Measurements from ENCODE around the gene SERPINB7. TPM values are rescaled to one million over a fixed set of nuclear protein-coding genes. Genes with fewer than 3 reads are reported as not detected.

SERPINB7 gene
- total RNA-seq, 1 donor, result not detected

DNA sequence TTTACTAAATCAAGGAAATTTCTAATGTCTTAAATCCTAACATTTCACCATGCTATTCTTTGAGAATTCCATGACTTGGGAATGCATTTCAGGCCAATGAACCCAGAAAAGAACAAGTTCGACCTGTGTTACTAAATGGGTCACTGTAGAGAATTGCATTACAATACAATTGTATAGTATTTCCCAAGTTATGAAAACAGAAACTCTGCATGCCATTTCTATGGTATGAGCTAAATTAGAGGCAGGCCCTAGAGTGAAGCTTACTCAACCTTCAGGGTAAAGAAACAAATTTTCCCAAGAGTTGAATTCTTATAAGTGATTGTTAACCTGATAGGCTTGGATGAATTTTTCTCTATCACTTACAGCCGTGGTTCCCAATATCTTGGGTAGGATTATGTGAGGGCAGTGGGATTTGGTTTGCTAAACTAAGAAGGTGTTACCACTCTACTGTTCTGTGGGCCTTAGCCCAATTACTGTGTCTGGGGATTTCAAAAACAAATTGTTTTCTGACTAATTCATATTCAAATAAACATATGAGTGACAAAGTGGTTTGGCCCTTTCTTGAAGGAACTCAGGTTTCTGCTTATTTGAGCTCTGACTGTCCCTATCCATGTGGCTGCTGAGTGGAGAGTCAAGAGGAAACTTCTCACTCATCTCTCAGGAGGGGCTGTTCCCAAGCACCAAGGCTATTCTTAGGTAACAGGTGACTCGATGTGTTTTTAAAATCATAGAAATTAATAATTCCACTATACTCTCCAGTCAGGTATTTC, 11.2 kb upstream of the SERPINB7 start:
- no peaks in the 10 kb centered on the region for H3K4me1 ChIP-seq (ENCODE audit: insufficient read depth, low read length)
- H3K27me3 ChIP-seq (ENCODE audit: insufficient read depth, low read length), result no peaks in the 10 kb centered on the region
- no peaks in the 10 kb centered on the region for H3K9me3 ChIP-seq (ENCODE audit: low read depth, low read length)
- no peak overlapping the region for H3K4me3 ChIP-seq (ENCODE audit: low read length)

DNA sequence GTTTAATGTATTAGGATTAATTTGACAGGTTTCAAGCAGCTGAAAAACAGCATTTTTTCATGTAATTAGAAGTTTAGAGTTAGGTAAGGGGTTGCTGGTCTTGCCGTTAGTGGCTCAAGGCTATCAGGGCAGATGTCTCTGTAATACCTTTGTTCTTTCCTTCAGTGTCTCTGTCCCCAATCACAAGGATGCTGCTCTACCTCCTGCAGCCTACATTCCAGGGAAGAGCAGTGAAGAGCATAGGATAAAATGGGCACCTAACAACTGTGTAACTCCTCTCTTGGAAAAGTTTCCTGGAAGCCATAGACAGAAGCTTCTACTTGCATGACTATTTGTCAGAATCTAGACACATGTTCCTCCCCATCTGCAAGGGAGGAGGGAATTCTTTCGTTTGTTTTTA, 9.4 kb upstream of the SERPINB7 start:
- Histone ChIP-seq H3K27me3 (ENCODE audit: insufficient read depth, low read length) (no peaks in the 10 kb centered on the region), H3K4me1 (ENCODE audit: insufficient read depth, low read length) (no peaks in the 10 kb centered on the region), H3K4me3 (ENCODE audit: low read length) (no peak overlapping the region), H3K9me3 (ENCODE audit: low read depth, low read length) (no peaks in the 10 kb centered on the region)

DNA sequence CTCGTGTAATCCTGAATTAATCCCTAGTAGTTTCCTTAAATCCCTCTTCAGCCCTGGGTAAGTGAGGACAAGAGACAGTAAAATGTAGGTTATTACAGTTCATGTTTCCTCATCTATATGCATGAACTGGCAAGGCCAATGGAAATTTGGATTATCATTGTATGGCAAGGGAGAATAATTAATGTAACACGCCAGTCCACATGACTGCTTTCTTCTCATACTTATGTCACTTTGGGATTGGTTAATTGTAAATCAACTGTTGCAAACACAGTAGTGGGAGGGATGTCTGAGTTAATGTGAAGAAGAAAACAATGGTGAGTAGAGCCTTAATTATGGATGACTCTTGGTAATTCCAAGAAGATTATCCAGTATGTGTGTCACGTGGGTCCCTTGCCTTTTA, 1.7 kb upstream of the SERPINB7 start:
- H3K9me3 ChIP-seq (ENCODE audit: low read depth, low read length), result no peaks in the 10 kb centered on the region
- no peak overlapping the region for H3K4me3 ChIP-seq (ENCODE audit: low read length)
- peaks cover 4% of the 10 kb centered on the region for H3K27me3 ChIP-seq (ENCODE audit: insufficient read depth, low read length)
- no peaks in the 10 kb centered on the region for H3K4me1 ChIP-seq (ENCODE audit: insufficient read depth, low read length)

DNA sequence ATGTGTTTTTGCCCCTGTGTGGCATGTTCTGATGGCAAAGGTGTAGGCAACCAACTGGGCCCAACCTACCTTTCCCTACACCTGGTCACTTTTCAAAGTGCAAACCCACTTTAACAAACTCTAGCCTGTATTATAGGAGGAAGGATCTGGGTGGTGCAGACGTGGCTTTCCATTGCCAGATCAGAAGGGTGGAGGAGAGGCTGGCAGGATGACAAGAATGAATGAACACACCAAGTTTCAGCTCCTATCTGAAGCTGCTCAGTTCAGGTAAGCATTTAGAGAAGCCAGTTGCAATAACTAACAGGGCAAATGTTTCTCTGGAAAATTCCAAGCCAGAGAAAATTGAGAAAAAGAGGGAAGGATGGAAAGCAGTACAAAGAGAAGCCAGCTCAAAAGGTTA, 707 bp upstream of the SERPINB7 start:
- no peak overlapping the region for H3K4me3 ChIP-seq (ENCODE audit: low read length)
- H3K9me3 ChIP-seq (ENCODE audit: low read depth, low read length), result no peaks in the 10 kb centered on the region
- peaks cover 4% of the 10 kb centered on the region for H3K27me3 ChIP-seq (ENCODE audit: insufficient read depth, low read length)
- H3K4me1 ChIP-seq (ENCODE audit: insufficient read depth, low read length), result no peaks in the 10 kb centered on the region

DNA sequence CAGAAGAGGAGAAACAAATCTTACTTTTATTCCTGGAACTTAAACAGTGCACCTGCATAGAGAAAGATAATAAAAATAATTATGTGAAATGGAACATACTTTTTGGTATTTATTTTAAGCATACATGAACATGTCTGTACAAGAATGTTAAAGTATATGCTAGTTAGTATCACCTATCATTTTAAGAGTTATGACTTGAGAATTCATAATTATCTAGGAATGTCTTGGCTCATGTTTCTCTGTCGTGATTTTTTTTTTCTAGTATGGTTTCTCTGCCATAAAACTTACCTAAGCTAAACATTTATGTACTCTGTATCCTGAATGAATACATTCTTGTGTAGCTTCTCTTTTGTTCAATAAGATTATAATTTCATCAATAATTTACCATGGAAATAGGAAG, 4.2 kb downstream of the SERPINB7 start:
- Histone ChIP-seq H3K27me3 (ENCODE audit: insufficient read depth, low read length) (no peaks in the 10 kb centered on the region), H3K9me3 (ENCODE audit: low read depth, low read length) (no peaks in the 10 kb centered on the region), H3K4me3 (ENCODE audit: low read length) (no peak overlapping the region), H3K4me1 (ENCODE audit: insufficient read depth, low read length) (no peaks in the 10 kb centered on the region)

DNA sequence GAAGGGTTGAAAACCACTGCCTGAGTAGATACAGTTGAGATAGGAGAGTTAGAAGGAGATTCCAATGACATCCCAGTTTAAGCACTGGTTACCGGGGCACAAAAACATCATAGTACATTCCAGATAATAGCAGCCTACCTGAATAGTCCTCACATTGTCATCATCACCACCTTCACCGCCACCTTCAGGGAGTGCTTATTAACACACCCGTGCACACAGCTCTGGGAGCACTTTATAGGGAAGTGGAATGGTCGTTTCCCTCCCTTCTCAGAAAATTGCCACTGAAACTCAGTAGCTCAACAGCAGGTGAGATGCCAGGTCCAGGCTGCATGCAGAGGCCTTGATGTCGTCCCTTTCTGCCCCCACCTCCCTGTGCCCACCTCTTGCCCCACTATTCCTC, 8.2 kb downstream of the SERPINB7 start:
- Histone ChIP-seq H3K9me3 (ENCODE audit: low read depth, low read length) (no peaks in the 10 kb centered on the region), H3K4me3 (ENCODE audit: low read length) (no peak overlapping the region), H3K27me3 (ENCODE audit: insufficient read depth, low read length) (no peaks in the 10 kb centered on the region), H3K4me1 (ENCODE audit: insufficient read depth, low read length) (peaks cover 5% of the 10 kb centered on the region)

DNA sequence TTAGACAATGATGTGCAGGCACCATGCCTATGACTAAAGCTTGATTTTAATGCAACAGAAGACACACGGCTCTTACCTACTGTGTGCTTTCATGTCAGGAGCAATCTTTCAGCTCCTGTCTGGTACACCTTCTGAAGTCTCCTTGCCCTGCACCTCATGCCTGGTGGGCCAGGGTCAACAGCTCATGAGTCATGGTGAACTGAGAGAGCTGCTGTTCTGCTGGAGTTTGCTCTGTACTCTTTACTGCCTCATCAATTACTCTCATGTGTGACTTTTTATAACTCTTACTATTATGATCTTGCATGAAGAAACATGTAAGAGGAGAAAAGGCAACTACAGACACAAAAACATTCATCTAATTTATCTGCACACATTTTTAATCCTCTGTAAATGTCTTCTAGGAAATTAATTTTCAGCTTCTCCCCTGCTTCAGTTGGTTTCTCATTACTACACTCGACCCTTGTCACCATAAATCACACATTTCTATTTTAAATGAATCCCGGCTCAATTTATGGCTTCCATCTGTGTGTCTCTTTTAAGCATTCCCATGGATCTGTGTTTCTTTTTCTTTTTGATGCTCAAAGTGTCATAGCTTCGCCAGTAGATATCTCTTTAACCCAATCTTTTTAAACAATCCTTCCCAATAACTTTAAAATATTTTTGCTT, 9.7 kb downstream of the SERPINB7 start:
- Histone ChIP-seq H3K9me3 (ENCODE audit: low read depth, low read length) (no peaks in the 10 kb centered on the region), H3K27me3 (ENCODE audit: insufficient read depth, low read length) (no peaks in the 10 kb centered on the region), H3K4me1 (ENCODE audit: insufficient read depth, low read length) (peaks cover 5% of the 10 kb centered on the region), H3K4me3 (ENCODE audit: low read length) (no peak overlapping the region)

DNA sequence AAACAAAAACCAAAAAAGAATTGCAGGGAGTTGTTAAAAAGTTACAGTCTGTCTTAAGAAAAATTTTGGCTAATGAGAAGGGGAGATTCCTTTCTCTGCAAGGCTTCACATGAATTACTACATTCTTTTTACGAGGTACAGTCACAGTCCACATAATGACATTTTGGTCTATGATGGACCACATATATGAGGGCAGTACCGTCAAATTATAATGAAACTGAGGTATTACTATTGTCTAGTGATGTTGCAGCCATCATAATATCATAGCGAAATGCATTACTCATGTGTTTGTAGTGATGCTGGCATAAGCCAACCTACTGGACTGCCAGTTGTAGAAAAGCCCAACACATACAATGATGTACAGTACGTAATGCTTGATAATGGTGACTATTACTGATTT, 12.5 kb downstream of the SERPINB7 start:
- H3K9me3 ChIP-seq (ENCODE audit: low read depth, low read length), result no peaks in the 10 kb centered on the region
- no peak overlapping the region for H3K4me3 ChIP-seq (ENCODE audit: low read length)
- peaks cover 5% of the 10 kb centered on the region for H3K4me1 ChIP-seq (ENCODE audit: insufficient read depth, low read length)
- H3K27me3 ChIP-seq (ENCODE audit: insufficient read depth, low read length), result no peaks in the 10 kb centered on the region

DNA sequence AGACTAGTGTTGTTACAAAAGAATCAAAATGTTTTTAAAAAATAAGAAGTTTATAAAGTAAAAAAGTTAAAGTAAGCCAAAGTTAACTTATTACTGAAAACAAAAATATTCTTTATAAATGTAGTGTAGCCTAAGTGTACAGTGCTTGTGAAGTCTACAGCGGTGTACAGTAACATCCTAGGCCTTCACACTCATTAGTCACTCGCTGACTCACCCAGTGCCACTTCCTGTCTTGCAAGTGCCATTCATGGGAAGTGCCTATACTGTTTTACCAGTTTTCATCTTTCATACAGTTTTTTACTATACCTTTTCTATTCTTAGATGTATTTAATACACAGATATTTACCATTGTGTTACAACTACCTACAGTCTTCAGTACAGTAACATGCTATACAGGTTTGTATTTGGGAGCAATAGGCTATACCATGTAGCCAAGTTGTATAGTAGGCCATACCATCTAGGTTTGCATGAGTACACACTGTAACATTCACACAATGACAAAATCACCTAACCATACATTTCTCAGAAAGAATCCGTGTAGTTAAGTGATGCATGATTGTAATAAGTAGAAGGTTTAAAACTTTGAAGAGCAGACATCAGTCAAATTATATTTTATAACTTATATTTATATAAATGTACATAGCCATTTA, 13.4 kb downstream of the SERPINB7 start:
- Histone ChIP-seq H3K4me1 (ENCODE audit: insufficient read depth, low read length) (peaks cover 5% of the 10 kb centered on the region), H3K27me3 (ENCODE audit: insufficient read depth, low read length) (no peaks in the 10 kb centered on the region), H3K4me3 (ENCODE audit: low read length) (no peak overlapping the region), H3K9me3 (ENCODE audit: low read depth, low read length) (no peaks in the 10 kb centered on the region)

DNA sequence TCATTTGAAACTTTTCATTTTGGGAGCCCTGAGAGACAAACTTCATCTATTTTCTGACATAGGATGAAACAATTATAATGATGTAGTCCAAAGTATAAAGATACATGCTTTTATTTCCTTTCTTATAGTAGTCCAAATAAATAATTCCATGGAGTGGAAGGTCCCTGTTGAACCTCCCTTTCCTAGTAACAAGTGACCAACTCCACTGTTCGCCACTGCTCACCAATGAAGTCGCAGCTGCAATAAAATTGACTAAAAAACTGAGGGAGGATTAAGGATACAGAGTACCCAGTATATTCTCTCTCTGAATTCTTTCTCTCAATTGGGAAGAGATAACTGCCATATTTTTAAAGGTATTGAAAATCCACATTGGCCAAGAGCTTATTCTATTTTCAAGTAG, 14.1 kb downstream of the SERPINB7 start:
- Histone ChIP-seq H3K4me3 (ENCODE audit: low read length) (no peak overlapping the region), H3K9me3 (ENCODE audit: low read depth, low read length) (no peaks in the 10 kb centered on the region), H3K27me3 (ENCODE audit: insufficient read depth, low read length) (no peaks in the 10 kb centered on the region), H3K4me1 (ENCODE audit: insufficient read depth, low read length) (peaks cover 5% of the 10 kb centered on the region)

DNA sequence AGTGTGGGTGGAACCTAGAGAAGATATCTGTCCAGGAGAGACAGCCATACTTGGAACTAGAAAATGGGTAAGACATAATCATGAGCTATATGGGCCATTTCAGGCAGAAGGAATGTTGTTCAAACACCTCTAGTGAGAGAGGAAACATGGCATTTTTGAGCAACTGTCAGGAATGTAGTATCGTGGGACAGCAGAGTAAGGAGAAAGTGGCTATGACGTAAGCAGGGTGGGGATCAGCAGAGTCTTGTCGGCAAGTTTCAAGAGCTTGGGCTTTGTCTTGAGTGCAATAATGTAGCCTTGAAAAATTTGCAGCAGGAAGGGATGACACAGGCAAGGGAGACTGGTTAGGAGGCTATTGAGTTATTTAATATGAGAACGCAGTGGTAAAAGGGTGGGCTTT, 20.4 kb downstream of the SERPINB7 start:
- H3K9me3 ChIP-seq (ENCODE audit: low read depth, low read length), result no peaks in the 10 kb centered on the region
- no peaks in the 10 kb centered on the region for H3K4me1 ChIP-seq (ENCODE audit: insufficient read depth, low read length)
- no peaks in the 10 kb centered on the region for H3K27me3 ChIP-seq (ENCODE audit: insufficient read depth, low read length)
- no peak overlapping the region for H3K4me3 ChIP-seq (ENCODE audit: low read length)

DNA sequence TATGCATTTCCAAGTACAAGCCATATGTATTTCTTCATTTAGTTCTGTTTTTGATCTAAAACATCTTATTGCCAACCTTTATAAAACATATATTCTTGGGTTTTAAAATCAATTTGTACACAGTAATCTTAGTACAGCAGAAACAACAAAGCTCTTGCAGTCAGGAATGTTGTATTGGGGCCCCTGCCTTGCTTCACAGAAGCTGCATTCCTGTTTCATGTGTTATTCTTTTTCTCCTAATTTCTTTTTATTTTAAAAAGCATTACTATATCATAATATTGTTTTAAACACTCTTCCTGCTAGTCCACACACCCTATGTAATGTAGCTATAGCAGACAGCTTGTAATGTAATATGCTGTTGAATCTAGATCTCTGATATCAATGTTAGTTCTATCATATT, 24.0 kb downstream of the SERPINB7 start:
- Histone ChIP-seq H3K27me3 (ENCODE audit: insufficient read depth, low read length) (no peaks in the 10 kb centered on the region), H3K9me3 (ENCODE audit: low read depth, low read length) (no peaks in the 10 kb centered on the region), H3K4me3 (ENCODE audit: low read length) (no peak overlapping the region), H3K4me1 (ENCODE audit: insufficient read depth, low read length) (no peaks in the 10 kb centered on the region)

DNA sequence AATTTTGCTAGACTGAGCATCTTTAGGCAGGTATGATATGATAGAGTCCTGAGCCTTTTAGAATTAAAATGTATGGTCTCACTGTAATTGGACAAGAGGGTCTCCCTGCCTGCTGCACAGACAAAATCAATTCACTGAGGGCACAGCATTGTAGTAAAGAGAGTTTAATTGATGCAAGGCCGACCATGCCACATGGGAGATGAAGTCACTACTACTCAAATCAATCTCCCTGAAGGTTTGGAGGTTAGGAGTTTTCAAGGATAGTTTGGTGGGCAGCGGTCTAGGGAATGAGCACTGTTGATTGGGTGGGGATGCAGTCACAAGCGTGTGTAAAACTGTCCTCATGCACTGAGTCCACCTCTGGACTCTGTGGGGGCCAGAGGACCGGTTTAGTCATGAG, 26.1 kb downstream of the SERPINB7 start:
- Histone ChIP-seq H3K27me3 (ENCODE audit: insufficient read depth, low read length) (no peaks in the 10 kb centered on the region), H3K4me1 (ENCODE audit: insufficient read depth, low read length) (no peaks in the 10 kb centered on the region), H3K9me3 (ENCODE audit: low read depth, low read length) (no peaks in the 10 kb centered on the region), H3K4me3 (ENCODE audit: low read length) (no peak overlapping the region)

DNA sequence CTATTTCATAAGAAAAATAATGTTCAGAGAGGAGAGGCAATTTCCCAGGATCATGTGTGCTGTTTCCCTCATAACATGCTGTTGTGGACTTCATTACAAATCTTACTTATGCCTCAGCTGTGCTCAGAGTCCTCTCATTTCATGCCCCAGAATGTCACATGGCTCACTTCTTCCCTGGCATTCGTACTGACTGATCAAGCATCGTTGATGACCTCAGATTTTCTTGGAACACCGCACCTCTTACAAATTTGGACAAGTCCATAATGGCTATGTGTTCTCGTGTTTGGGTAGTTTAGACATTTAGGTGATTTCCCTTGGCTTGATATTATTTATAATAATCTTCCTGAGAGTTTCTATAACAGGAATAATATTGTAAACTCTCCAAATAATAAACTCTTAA, 32.9 kb downstream of the SERPINB7 start:
- Histone ChIP-seq H3K27me3 (ENCODE audit: insufficient read depth, low read length) (no peaks in the 10 kb centered on the region), H3K4me1 (ENCODE audit: insufficient read depth, low read length) (no peaks in the 10 kb centered on the region), H3K9me3 (ENCODE audit: low read depth, low read length) (no peaks in the 10 kb centered on the region), H3K4me3 (ENCODE audit: low read length) (no peak overlapping the region)

DNA sequence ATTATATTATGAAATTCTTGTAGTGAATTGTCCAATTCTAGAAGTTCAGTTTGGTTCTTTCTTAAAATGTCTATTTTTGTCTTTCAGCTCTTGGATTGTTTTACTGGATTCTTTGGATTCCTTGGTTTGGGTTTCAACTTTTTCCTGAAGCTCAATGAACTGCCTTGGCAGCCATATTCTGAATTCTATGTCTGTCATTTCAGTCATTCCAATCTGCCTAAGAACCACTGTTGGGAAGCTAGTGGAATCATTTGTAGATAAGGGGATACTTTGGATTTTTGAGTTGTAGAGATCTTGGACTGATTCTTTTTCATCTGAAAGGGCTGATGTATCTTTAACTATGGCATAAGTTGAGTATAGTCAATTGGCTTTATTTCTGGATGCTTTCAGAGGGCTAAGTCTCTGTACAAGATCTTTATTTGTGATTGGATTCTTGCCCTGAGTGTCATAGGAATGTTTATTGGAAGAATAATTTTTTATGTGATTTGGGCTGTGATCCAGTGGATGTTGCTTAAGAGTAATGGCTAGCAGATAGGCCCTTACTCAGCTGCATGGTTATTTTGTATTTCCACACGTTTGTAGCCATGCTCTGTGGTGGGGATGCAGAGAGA, 42.3 kb downstream of the SERPINB7 start:
- Histone ChIP-seq H3K27me3 (ENCODE audit: insufficient read depth, low read length) (peaks cover 3% of the 10 kb centered on the region), H3K4me1 (ENCODE audit: insufficient read depth, low read length) (no peaks in the 10 kb centered on the region), H3K4me3 (ENCODE audit: low read length) (no peak overlapping the region), H3K9me3 (ENCODE audit: low read depth, low read length) (no peaks in the 10 kb centered on the region)
